GM19025 (cell line): Measurements from ENCODE around the gene DDA1.
"Not testable (repeated sequence)": the region's sequence is repeated elsewhere in the genome, so short reads cannot be mapped to it uniquely, and the experiment has no call there.

Experiments
- ATAC-seq: cut with Tn5 transposase; IDR thresholded peaks from one replicate; pipeline ENCODE4 v1.9.1; 2021; ENCODE audit warnings: mild to moderate bottlenecking, low read depth, moderate library complexity; ENCODE audit not compliant: unreplicated experiment

DDA1 gene

DNA sequence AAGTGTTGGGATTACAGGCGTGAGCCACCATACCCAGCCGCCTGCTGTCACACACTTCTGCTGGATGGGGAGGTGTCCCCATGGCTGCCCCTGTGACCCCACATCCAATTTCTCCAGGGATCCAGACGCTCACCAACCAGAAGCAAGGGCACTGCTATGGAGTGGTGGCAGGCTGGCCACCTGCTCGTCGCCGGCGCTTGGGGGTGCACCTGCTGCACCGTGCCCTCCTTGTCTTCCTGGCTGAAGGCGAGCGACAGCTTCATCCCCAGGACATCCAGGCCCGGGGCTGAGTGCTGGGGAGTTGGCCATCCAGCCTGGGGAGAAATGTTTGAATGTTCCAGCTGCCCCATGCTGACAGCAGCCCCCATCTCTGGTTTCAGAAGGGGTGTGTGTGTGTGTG, 23.1 kb upstream of the DDA1 start:
- ATAC-seq, result no peak

DNA sequence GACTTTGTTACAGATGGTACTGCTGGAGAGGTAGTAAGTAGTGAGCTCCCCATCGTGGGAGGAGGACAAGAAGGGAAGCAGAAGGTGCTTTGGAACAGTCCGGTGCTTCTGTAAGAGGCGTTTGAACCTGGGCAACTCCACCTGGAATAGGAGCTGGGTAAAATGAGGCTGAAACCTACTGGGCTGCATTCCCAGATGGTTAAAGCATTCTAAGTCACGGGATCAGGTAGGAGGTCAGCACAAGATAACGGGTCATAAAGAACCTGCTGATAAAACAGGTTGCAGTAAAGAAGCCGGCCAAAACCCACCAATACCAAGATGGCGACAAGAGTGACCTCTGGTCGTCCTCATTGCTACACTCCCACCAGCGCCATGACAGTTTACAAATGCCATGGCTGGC, 22.6 kb upstream of the DDA1 start:
- no peak for ATAC-seq

DNA sequence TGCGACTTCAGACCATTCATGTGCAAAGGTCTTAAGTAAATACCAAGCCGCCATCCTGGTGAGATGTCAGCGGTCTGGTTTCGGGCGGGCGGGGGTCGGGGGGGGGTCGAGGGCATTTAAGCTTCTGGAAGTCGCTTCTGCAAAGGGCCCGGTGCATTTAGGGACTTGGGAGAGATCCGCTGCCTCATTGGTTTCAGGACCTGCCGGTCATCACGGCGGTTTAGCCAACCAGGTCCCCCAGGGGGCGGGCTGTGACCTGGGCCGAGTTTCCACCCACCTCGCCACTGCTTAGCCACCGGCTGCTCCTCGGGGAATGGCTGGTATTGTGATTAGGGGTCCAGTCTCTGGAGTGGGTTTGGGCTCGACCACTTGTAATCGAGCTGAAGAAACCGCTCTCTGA, 19.9 kb upstream of the DDA1 start:
- ATAC-seq, result no peak

GRCh38 chr19:17292301-17293074, 16.9 kb upstream of the DDA1 start:
- ATAC-seq, result peak; percentile 68

GRCh38 chr19:17293605-17294004, 15.8 kb upstream of the DDA1 start:
- no peak for ATAC-seq

GRCh38 chr19:17294051-17294891, 15.1 kb upstream of the DDA1 start:
- no peak for ATAC-seq

GRCh38 chr19:17295551-17295950, 13.8 kb upstream of the DDA1 start:
- ATAC-seq, result not testable (repeated sequence)

DNA sequence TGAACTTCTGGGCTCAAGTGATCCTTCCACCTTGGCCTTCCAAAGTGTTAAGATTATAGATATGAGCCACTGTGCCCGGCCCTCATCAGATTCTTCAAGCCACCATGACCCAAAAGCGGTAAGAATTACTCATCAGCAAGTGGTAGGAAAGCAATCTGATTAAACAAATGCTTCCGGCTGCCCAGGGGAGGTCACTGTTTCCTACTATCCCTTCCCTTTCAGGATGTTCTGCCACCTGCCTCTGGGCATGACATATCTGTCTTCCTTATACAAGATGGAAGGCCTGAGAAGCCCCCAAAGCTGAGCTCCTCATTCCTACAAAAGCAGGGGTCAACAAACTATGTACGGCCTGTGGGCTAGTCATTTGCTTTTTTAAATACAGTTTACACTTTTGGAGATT, 13.1 kb upstream of the DDA1 start:
- no peak for ATAC-seq

- ATAC-seq, result no peak
These were observed 12.4 kb upstream of the DDA1 start for GRCh38 chr19:17296976-17297375.

GRCh38 chr19:17300992-17301619, 8.3 kb upstream of the DDA1 start:
- ATAC-seq, result no peak

GRCh38 chr19:17302391-17303166, 6.8 kb upstream of the DDA1 start:
- no peak for ATAC-seq

GRCh38 chr19:17303167-17303939, 6.0 kb upstream of the DDA1 start, which contains the start of gene ABHD8:
ABHD8 (minus strand) TSS chr19:17303425; CDS start chr19:17301616, 1,809 bp downstream.
- peak; percentile 55 for ATAC-seq

DNA sequence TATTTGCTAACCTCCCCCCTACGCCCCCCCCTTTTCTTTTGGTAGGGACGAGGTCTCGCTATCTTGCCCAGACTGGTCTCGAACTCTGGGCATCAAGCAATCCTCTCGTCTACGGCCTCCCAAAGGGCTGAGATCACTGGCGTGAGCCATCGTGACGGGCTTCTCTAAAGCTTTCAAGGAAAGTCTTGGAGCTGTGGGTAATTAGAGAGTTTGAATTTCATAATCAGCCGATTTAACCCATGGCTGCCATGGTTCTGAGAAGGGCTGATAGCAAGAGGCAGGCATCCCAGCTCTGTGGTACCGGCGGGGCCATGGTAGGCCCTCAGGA, 5.5 kb upstream of the DDA1 start:
- no peak for ATAC-seq

DNA sequence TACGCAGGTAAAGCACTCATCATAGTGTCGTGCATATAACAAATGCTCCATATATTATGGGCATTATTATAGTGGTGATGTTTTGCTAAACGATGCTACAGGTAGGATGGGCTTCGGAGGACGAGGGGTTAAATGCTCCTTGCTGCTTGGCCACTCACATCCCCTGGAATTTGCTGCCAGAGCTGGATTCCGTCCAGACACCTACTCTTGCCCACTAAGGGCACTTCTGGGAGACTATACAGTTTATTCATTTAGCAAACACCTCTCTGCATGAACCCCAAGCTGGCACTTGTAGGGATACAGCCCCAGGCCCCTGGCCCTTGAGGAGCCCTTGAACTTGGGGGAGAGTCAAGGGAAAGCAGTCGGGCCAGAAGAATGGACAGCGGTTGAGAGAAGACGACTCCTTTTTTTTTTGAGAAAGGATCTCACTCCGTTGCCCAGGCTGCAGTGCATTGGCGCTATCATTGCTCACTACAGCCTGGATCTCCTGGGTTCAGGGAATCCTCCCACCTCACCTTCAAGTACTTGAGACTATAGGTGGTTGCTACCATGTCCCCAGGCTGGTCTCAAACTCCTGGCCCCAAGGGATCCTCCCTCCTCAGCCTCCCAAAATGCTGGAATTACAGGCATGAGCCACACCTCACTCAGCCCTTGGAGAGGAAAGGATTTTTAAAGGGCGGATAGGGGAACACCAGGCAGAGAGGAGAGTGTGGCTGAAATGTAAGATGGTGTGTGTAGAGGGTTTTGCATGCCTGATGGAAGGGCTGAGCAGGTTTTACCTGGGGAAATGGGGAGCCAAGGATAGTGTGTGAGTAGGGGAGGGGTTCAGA, 4.8 kb upstream of the DDA1 start:
- ATAC-seq, result no peak

DNA sequence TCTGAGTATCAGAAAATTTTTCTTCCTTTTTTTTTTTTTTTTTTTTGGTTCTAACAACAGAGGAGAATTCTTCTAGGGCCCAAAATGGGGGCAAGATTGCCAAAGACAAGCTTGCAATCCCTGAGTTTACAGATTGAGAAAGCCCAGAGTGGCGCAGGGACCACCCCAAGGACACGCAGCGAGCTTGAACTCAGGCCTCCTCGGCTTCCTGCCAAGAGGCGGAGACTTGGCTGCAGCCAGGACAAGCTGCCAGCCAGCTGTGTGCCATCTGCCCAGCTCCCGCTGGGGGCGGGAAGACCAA, 4.2 kb upstream of the DDA1 start:
- ATAC-seq, result no peak

- ATAC-seq, result peak; percentile 68
These were observed 3.7 kb upstream of the DDA1 start, which contains the start of gene MRPL34 for GRCh38 chr19:17305517-17306284. MRPL34 (plus strand) TSS chr19:17305872; CDS start chr19:17305893, 21 bp downstream.

- no peak for ATAC-seq
These were observed 3.1 kb upstream of the DDA1 start for GRCh38 chr19:17306285-17306714.

DNA sequence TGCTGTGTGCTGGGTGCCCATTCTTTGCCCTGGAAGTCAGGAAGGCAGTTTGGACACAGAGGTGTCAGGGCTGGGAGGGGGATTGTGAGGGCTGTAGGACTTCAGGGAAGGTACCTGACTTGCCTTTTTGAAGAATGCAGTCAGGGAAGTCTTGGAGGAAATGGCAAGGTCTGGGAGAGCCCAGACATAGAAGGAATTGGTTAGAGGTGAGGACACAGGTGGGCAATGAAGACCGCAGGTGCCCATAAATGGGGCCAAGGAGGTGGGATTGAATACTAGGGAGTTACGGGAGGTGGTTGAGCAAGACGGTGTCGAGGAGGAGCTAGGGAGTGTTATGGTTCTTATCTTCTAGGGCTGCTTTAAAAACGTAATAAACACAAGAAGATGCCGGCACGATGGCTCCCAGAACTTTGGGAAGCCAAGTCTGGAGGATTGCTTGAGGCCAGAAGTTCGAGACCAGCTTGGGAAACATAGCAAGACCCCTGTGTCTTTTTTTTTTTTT, 1.4 kb upstream of the DDA1 start:
- ATAC-seq, result no peak
